Measurements from ENCODE around the gene AIP.

AIP gene

GRCh38 chr11:67494371-67495233, 11.8 kb downstream of the AIP start:
- no peak for DNase-seq

GRCh38 chr11:67495234-67496005, 12.6 kb downstream of the AIP start:
- no peak for DNase-seq

GRCh38 chr11:67496113-67496512, 13.3 kb downstream of the AIP start:
- no peak for DNase-seq

GRCh38 chr11:67497656-67498291, 14.9 kb downstream of the AIP start:
- no peak for DNase-seq

GRCh38 chr11:67498544-67498972, 15.7 kb downstream of the AIP start:
- no peak for DNase-seq

- DNase-seq, result no peak
These were observed 17.1 kb downstream of the AIP start for GRCh38 chr11:67499808-67500483.

- DNase-seq, result no peak
These were observed 17.6 kb downstream of the AIP start for GRCh38 chr11:67500484-67500821.

GRCh38 chr11:67500831-67501715, 18.2 kb downstream of the AIP start:
- DNase-seq, result no peak

GRCh38 chr11:67501854-67502253, 19.0 kb downstream of the AIP start:
- DNase-seq, result no peak

- no peak for DNase-seq
These were observed 19.6 kb downstream of the AIP start for GRCh38 chr11:67502328-67502979.

GRCh38 chr11:67503119-67504004, 20.5 kb downstream of the AIP start:
- DNase-seq, result no peak

GRCh38 chr11:67504005-67504949, 21.5 kb downstream of the AIP start:
- peak in 1 of 2 experiments; percentile 3 for DNase-seq

- peak; percentile 8 to 13 for DNase-seq
These were observed 22.2 kb downstream of the AIP start, which contains the start of gene PITPNM1 for GRCh38 chr11:67504950-67505581. PITPNM1 (minus strand) TSS chr11:67505363; CDS start chr11:67504180, 1,183 bp downstream.

- DNase-seq, result peak; percentile 76 to 84
These were observed 23.0 kb downstream of the AIP start for GRCh38 chr11:67505605-67506396.

GRCh38 chr11:67506426-67507051, 23.7 kb downstream of the AIP start:
- DNase-seq, result no peak

- no peak for DNase-seq
These were observed 24.5 kb downstream of the AIP start for GRCh38 chr11:67507242-67507863.
